Ishikawa (cell line): Measurements from ENCODE around the gene FDPS.

Experiments used
- CEBPB ChIP-seq: IDR thresholded peaks from 2 replicates; pipeline ENCODE4 v1.6.1; 2012
- EP300 ChIP-seq: IDR thresholded peaks from 2 replicates; pipeline ENCODE4 v1.6.1; 2012; ENCODE audit warnings: borderline replicate concordance
- FOXM1 ChIP-seq: IDR thresholded peaks from 2 replicates; pipeline ENCODE4 v1.6.1; 2012; ENCODE audit warnings: low read depth, borderline replicate concordance
- MAX ChIP-seq: IDR thresholded peaks from 2 replicates; pipeline ENCODE4 v1.6.1; 2012
- NFIC ChIP-seq: IDR thresholded peaks from 2 replicates; pipeline ENCODE4 v1.6.1; 2012

GRCh38 chr1:155277070-155277901, 31.4 kb upstream of the FDPS start, which contains the start of gene HCN3:
- TF ChIP-seq MAX (peak; percentile 94), CEBPB (no peak), EP300 (no peak), FOXM1 (no peak), NFIC (no peak; the same call in 1 of the 2 replicates)
